DND-41 (cell line): Measurements from ENCODE around the gene APIP.

Experiments used
- EZH2 ChIP-seq: IDR thresholded peaks from 3 replicates; pipeline ENCODE4 v1.6.1; 2012; ENCODE audit warnings: borderline replicate concordance, low read depth, mild to moderate bottlenecking, moderate library complexity, low read length, inconsistent platforms; ENCODE audit not compliant: severe bottlenecking
- TF ChIP-seq, protein P1 (sequence below): IDR thresholded peaks from 2 replicates; pipeline ENCODE4 v1.5.1; 2012; ENCODE audit warnings: borderline replicate concordance, low read length, moderate library complexity, mild to moderate bottlenecking; ENCODE audit not compliant: poor library complexity, severe bottlenecking; ENCODE audit errors: extremely low read depth

DNA sequence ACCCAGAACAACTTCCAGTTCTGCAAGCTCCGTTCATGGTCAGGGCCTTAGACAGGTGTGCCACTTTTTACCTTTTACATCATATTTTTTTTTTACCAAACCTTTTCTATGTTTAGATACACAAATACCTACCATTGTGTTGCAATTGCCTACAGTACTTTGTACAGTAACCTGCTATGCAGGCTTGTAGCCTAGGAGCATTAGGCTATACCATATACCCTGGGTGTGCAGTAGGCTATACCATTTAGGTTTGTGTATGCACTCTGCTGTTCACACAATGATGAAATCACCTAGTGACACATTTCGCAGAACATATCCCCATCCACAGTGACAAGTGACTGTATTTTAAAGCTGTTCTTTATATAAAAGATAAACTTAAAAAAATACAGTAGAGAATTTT is 29.6 kb downstream of the APIP start:
- TF ChIP-seq, protein P1, sequence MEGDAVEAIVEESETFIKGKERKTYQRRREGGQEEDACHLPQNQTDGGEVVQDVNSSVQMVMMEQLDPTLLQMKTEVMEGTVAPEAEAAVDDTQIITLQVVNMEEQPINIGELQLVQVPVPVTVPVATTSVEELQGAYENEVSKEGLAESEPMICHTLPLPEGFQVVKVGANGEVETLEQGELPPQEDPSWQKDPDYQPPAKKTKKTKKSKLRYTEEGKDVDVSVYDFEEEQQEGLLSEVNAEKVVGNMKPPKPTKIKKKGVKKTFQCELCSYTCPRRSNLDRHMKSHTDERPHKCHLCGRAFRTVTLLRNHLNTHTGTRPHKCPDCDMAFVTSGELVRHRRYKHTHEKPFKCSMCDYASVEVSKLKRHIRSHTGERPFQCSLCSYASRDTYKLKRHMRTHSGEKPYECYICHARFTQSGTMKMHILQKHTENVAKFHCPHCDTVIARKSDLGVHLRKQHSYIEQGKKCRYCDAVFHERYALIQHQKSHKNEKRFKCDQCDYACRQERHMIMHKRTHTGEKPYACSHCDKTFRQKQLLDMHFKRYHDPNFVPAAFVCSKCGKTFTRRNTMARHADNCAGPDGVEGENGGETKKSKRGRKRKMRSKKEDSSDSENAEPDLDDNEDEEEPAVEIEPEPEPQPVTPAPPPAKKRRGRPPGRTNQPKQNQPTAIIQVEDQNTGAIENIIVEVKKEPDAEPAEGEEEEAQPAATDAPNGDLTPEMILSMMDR = no peak
- no peak for TF ChIP-seq EZH2
